Thyroid gland (tissue), 4 donors: Measurements from ENCODE around the gene QSOX2.

ENCODE experiments used
- CTCF ChIP-seq, 6 experiments: fragments of 200-600 bp in 3 of 6; fragments of 450-650 bp in 3 of 6; sonication (generic) in 3 of 6; IDR thresholded peaks; one replicate each; pipeline ENCODE4 v1.5.1; 2016 to 2019; ENCODE audit warnings: antibody characterized with exemption in 6 of 6, mild to moderate bottlenecking in 2 of 6, inconsistent platforms in 1 of 6, moderate library complexity in 1 of 6
- POLR2A ChIP-seq, 2 donors: fragments of 450-650 bp; IDR thresholded peaks; one replicate each; pipeline ENCODE4 v1.6.1; 2017; ENCODE audit warnings: antibody characterized with exemption in 2 of 2, mild to moderate bottlenecking in 2 of 2, moderate library complexity in 1 of 2

DNA sequence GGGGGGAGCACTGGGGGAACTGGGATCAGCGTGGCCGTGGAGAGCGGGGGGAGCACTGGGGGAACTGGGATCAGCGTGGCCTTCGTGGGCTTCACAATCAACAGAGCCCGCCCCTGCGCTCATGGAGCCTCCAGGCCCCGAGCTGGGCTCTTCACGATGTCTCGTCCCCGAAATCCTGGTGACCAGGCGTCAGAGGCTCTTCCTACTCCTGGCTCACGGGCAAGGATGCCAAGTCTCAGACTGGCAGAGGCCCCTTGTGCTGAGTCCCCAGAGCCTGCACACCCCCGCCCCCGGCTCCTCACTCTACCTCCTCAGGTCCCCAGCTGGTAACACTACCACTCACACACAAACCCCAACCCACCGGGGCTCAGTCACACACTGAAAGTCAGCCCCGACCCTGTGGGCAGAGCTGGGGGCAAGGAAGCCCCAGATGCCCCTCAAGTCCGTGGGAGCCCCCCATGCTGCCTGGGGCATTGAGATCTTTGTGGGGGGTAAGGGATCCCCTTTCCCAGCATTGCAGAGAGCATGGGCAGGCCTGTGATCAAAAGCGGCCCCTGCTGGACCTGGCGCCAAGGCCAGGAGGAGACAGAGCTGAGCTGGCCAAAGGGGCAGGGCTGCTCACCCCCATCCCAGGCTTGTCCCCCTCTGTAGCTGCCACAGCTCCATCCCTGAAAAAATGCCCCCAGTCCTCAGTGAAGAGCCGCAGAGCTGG is 67.4 kb downstream of the QSOX2 start:
- TF ChIP-seq CTCF (IDR thresholded peaks at IDR 0.05) (no peak), POLR2A (IDR thresholded peaks at IDR 0.05) (no peak)
